ENCODE results near the gene HOXD1.

- TF ChIP-seq EZH2 (IDR thresholded peaks at IDR 0.05; ENCODE audit: borderline replicate concordance, low read depth, low read length, severe bottlenecking) (no peak), POLR2AphosphoS5 (IDR thresholded peaks at IDR 0.05; ENCODE audit: insufficient read depth, low read depth, low read length) (no peak), CTCF (IDR thresholded peaks at IDR 0.05; ENCODE audit: extremely low read depth in 1 of 2, insufficient read depth in 1 of 2, low read depth in 1 of 2, low read length in 2 of 2) (no peak), MAX (IDR thresholded peaks at IDR 0.05; ENCODE audit: insufficient read depth, insufficient read length) (no peak)
Observed at GRCh38 chr2:176146645-176147044, 41.8 kb upstream of the HOXD1 start.

Measured in endothelial cell of umbilical vein (primary cell).